Epithelial cell of proximal tubule (primary cell): ENCODE results near the gene ITIH4. TPM values are rescaled to one million over a fixed set of nuclear protein-coding genes. Genes with fewer than 3 reads are reported as not detected.

ENCODE experiments used
- DNase-seq: peaks from one replicate; pipeline ENCODE4 v3.0.0-alpha.2; 2011; ENCODE audit warnings: low read depth
- H3K4me3 ChIP-seq: 2 replicates; pipeline ENCODE4 v1.5.1; 2011; ENCODE audit warnings: low read depth, mild to moderate bottlenecking, low read length
- total RNA-seq: library from RNA; depleted of rRNA; stranded (reverse); fragments of >200 nt; gene quantifications from 2 replicates; pipeline ENCODE4 v1.2.3, GENCODE V29; 2015
- TF ChIP-seq, protein P1 (sequence below): conservative IDR thresholded peaks from 2 replicates; pipeline ENCODE4 v1.5.1; 2012; ENCODE audit warnings: low read depth, mild to moderate bottlenecking, low read length

Gene ITIH4
- total RNA-seq, 1 donor from 2014 or later: not detected

- no peak for DNase-seq
- no peak overlapping the region for H3K4me3 ChIP-seq
- TF ChIP-seq, protein P1, sequence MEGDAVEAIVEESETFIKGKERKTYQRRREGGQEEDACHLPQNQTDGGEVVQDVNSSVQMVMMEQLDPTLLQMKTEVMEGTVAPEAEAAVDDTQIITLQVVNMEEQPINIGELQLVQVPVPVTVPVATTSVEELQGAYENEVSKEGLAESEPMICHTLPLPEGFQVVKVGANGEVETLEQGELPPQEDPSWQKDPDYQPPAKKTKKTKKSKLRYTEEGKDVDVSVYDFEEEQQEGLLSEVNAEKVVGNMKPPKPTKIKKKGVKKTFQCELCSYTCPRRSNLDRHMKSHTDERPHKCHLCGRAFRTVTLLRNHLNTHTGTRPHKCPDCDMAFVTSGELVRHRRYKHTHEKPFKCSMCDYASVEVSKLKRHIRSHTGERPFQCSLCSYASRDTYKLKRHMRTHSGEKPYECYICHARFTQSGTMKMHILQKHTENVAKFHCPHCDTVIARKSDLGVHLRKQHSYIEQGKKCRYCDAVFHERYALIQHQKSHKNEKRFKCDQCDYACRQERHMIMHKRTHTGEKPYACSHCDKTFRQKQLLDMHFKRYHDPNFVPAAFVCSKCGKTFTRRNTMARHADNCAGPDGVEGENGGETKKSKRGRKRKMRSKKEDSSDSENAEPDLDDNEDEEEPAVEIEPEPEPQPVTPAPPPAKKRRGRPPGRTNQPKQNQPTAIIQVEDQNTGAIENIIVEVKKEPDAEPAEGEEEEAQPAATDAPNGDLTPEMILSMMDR: no peak
Measured at GRCh38 chr3:52841211-52841980, 10.9 kb upstream of the ITIH4 start.

DNA sequence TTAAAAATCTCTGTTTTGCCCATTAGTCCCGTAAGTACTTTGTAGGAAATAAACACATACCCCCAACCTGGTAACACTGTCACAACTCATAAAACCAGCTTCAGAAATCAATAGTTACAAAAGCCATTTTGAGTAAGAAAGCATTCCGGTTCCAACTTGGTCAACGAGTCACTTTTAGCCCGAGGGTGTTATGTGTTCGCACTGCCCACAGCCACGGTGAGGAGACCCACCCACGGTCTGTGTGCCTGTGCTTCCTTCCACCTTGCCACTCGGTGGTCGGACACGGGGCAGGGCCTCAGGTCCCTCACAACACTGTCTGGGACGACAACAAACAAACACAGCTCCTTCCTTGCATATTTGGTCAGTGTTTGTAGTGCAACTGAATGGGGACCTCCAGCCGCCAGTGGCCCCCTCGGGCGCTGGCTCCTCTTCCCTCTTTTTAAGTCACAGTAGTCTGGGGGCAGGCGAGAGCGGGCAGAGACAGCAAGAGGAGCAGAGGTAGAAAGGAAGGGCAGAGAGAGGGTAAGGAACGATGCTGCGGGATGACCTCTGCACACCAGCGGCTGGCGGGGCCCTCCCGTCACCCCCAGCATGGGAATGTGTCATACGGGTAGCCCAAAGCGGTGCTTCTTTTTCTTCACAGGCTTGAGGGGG lies 9.5 kb upstream of the ITIH4 start:
- H3K4me3 ChIP-seq: no peak overlapping the region
- TF ChIP-seq, protein P1: no peak
- no peak for DNase-seq

DNA sequence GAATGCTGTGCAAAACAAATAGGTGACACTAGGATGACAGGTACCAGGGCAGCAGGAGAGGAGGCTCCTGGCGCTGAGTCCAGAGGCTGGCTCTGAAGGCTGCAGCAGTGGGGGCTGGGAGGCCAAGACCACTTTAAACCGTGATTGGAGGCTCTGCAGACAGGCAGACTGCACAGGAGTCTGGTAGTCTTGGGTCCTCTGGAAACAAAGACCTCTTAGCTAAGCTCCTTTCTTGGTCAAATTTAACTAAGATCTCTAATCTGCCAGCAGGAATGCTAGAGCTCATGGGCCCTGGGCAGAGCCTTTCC lies 8.8 kb upstream of the ITIH4 start:
- TF ChIP-seq, protein P1: no peak
- no peak overlapping the region for H3K4me3 ChIP-seq
- no peak for DNase-seq

- TF ChIP-seq, protein P1: no peak
- DNase-seq: no peak
- no peak overlapping the region for H3K4me3 ChIP-seq
Measured at GRCh38 chr3:52838561-52839267, 8.2 kb upstream of the ITIH4 start.

DNA sequence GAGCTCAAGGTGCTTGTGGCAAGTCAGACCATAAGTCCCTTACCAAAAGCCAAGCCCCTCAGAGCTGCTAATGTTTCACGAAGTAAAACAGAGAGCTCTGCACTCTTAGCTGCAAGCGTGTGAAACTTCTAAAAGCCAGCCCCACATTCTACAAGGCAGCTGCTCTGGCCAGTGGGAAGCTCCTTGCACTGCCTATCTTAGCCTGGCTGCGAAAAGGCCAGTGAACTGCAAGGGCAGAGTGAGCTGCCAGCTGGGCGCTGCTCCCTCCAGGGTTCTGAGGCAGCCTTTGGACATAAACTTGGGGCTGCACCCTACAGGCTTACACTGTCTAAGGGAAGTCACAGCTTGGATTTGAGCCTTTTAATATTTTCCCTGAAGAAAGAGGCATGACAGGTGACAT lies 6.5 kb upstream of the ITIH4 start:
- DNase-seq: no peak
- TF ChIP-seq, protein P1: no peak
- no peak overlapping the region for H3K4me3 ChIP-seq

DNA sequence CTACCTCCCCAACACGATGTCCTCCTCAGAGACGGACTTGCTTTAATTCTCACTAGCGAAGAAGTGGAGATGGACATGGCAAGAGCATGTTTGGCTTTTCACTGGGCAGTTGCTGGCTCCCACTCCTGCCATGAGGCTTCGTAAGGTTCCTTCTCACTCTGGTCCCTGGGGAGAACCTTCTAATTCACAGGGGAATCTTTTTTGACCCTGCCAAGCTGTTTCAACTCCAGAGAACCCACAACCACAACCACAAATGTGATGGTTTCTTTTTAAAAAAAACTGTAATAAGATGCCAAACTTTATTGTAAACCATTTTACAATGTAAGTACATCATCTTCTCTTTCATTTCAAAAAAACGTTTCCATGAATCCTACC lies 6.0 kb upstream of the ITIH4 start:
- TF ChIP-seq, protein P1: no peak
- no peak for DNase-seq
- H3K4me3 ChIP-seq: no peak overlapping the region
